GM12874 (cell line): ENCODE results near the gene SHISA9.

Experiments
- TF ChIP-seq, protein P1 (sequence below): IDR thresholded peaks from 2 replicates; pipeline ENCODE4 v1.5.1; 2011; ENCODE audit warnings: low read depth, mild to moderate bottlenecking, control low read depth, low read length, moderate library complexity; ENCODE audit not compliant: insufficient read depth

Gene SHISA9

DNA sequence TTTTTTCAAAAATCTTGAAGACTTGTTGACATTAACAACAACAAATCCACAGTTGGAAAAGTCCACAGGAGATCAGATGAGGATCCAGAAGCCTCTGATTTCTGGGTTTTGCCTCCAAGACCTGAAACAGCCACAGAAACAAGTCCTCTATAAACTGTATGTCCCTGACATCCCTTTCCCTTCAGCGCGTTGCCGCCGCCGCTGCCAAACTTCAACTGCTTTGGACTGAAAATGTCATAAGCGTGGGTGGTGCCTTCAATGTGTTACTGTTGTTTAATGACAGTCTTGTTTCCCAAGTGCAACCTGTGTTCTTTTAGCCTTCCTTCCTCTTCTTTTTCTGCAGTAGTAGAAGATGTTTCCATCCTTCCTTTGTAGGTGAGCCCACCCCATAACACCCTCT lies 334.9 kb downstream of the SHISA9 start:
- TF ChIP-seq, protein P1, sequence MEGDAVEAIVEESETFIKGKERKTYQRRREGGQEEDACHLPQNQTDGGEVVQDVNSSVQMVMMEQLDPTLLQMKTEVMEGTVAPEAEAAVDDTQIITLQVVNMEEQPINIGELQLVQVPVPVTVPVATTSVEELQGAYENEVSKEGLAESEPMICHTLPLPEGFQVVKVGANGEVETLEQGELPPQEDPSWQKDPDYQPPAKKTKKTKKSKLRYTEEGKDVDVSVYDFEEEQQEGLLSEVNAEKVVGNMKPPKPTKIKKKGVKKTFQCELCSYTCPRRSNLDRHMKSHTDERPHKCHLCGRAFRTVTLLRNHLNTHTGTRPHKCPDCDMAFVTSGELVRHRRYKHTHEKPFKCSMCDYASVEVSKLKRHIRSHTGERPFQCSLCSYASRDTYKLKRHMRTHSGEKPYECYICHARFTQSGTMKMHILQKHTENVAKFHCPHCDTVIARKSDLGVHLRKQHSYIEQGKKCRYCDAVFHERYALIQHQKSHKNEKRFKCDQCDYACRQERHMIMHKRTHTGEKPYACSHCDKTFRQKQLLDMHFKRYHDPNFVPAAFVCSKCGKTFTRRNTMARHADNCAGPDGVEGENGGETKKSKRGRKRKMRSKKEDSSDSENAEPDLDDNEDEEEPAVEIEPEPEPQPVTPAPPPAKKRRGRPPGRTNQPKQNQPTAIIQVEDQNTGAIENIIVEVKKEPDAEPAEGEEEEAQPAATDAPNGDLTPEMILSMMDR, result no peak

DNA sequence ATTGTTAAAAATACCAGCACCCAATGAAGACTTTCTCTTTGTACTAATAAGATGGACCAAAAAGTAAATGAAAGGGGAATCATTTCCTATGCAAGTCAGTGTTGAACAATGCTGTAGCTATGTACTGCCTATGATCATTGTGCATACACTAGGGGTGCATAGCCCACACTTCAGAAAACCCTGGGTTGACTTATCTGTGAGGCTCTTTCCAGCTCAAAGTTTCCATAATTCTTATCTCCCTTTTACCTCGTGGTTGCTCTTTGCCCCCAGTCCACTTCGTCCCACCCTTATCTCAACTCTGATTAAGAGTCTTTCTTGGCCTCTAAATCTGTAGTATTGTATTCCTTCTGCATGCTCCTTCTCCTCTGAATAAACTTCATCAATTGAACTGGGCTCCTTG lies 336.8 kb downstream of the SHISA9 start:
- TF ChIP-seq, protein P1, result no peak

DNA sequence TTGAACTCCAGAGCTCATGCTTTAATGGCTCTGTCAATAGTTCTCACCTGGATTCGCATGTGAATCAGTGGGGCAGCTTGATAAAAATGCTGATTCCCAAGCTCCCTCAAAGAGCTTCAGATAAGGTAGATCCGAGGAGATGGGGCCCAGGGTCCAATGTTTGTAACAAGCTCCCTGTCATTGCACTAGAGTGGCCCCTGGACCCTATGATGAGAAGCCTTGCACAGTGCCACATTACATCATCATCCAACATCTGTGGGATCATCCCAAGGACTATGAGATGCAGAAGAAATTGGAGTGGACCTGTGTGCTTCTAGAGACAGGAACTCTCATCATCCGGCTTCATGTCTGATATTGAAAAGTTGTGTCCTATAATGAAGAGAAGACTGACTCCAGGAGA lies 340.8 kb downstream of the SHISA9 start:
- TF ChIP-seq, protein P1, result no peak

DNA sequence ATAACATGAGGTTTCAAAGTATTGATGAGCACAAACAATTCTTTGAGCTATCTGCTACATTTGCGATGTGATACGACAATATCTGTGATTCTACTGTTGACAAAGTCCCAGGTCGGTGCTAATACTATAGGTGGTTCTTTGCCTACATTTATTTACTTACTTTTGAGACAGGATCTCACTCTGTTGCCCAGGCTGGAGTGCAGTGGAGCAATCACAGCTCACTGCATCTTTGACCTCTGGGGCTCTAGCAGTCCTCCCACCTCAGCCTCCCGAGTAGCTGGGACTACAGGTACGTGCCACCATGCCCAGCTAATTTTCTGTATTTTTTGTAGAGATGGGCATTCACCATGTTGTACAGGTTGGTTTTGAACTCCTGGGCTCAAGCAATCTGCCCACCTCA lies 343.4 kb downstream of the SHISA9 start:
- TF ChIP-seq, protein P1, result no peak

DNA sequence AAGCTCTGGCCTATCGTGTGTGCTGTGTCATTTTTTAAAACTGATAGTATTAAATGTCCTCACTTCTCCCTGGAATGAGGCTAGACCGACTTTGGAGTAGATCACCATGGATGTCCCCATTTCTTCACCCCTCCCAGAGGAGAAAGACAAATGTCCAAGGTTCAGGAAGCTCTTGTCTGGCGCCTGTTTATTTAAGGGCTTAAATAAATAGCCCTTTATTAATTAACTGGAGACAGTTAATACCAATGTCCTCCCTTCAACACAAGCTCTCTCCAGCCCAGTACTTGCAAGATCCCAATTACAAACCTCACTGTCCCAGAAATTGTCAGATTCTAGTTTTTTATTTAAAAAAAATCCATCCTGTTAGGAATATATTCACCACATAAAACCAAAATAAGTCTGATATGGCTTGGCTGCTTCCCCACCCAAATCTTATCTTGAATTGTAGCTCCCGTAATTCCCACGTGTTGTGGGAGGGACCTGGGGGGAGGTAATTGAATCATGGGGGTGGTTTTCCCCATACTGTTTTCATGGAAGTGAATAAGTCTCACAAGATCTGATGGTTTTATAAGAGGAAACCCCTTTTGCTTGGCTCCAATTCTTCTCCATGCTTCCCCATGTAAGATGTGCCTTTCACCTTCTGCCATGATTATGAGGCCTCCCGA lies 344.4 kb downstream of the SHISA9 start:
- TF ChIP-seq, protein P1, result no peak

DNA sequence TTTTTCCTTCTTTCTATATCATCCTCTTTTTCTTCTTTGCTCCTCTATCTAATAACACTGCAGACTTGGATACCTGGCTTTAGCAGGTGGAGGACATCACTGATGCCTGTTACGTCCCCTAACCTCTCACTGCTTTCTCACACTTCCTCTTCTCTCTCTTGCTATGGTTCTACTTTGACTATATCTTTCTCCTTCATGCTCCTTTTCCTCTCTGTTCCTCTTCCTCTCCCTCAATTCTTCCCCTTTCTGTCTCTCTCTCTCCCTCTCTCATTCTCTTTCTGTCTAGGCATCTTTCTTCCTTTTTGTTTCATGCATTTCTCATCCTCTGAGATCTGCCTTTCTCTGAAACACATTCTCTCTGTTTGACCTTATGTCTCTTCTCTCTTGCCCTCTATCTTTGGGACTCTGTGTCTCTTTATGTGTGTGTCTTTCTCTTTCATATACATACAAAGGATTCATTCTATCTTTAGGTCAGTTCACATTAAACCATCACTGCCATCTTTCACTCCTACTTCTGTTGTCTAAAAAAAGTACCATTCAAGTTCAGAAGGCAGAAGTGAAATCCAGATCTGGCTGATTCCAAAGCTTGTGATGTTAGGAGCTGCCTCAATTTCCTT lies 353.7 kb downstream of the SHISA9 start:
- TF ChIP-seq, protein P1, result no peak

DNA sequence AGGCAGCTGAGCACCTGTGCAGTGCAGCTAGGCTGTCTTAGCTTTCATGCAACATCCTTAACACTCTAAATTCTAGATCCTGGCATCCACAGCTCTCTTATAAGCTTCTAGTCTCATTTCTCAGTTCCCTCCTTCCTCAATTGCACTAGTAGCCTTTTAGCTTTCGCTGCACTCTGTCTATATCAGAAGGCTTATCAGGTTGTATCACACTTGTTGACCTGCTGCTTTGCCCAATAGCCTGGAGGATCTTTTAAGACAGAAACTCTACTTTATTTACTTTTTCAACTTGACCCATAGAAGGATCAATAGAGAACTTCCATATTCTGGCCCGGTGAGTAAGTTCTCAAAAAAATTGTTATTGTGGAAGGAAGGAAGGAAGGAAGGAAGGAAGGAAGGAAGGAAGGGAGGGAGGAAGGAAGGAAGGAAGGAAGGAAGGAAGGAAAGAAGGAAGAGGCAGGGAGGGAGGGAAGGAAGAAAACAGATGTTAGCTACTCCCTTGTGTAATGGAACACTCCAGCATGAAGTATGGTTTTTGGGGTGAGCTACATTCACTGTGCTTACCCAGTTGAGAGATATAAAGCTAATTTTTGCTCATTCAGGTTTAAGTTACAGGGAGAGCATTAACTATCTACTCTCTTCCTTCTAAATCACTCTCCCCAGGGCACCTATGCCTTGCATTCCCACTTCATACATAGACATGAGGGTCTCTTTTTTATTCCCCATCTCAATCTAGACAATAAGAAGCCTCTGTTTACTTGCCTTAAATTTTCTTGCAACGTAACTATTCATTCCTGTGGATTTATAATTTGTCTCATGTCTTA lies 361.1 kb downstream of the SHISA9 start:
- TF ChIP-seq, protein P1, result no peak
